Sigmoid colon (tissue), 7 donors: Measurements from ENCODE around the gene LPP. TPM values are rescaled to one million over a fixed set of nuclear protein-coding genes. Genes with fewer than 3 reads are reported as not detected.
A peak's percentile ranks its signal among the peaks of the same experiment; 100 is the strongest.

ENCODE experiments used
- DNase-seq: peaks from one replicate; pipeline ENCODE4 v3.0.0-alpha.2; 2019
- H3K27ac ChIP-seq, 4 donors: fragments of 200-600 bp; sonication (generic); one replicate each; pipeline ENCODE4 v1.5.1; 2016 to 2019; ENCODE audit warnings: mild to moderate bottlenecking in 1 of 4
- H3K27me3 ChIP-seq, 3 donors: fragments of 200-600 bp; sonication (generic); one replicate each; pipeline ENCODE4 v1.5.1; 2019; ENCODE audit warnings: mild to moderate bottlenecking in 1 of 3
- H3K36me3 ChIP-seq, 4 donors: fragments of 200-600 bp; sonication (generic); one replicate each; pipeline ENCODE4 v1.5.1; 2016 to 2019
- H3K4me1 ChIP-seq, 4 donors: fragments of 200-600 bp; sonication (generic); one replicate each; pipeline ENCODE4 v1.5.1; 2017 to 2019
- H3K4me3 ChIP-seq, 4 donors: fragments of 200-600 bp; sonication (generic); one replicate each; pipeline ENCODE4 v1.5.1; 2017 to 2019; ENCODE audit warnings: mild to moderate bottlenecking in 2 of 4, moderate library complexity in 1 of 4
- H3K9me3 ChIP-seq, 4 donors: fragments of 200-600 bp in 3 of 4; sonication (generic) in 3 of 4; one replicate each; pipeline versions ENCODE4 v1.5.1 to v1.6.1; 2013 to 2019
- CTCF ChIP-seq, 4 experiments: fragments of 450-650 bp in 3 of 4; fragments of 200-600 bp in 1 of 4; IDR thresholded peaks; one replicate each; pipeline ENCODE4 v1.5.1; 2016 to 2019; ENCODE audit warnings: antibody characterized with exemption in 4 of 4, mild to moderate bottlenecking in 3 of 4, moderate library complexity in 2 of 4
- EP300 ChIP-seq, 4 donors: sonication (generic); formaldehyde crosslinking; IDR thresholded peaks; one replicate each; pipeline ENCODE4 v1.6.1; 2017; ENCODE audit warnings: antibody characterized with exemption in 4 of 4
- POLR2A ChIP-seq, 2 donors: fragments of 450-650 bp; IDR thresholded peaks; one replicate each; pipeline ENCODE4 v1.6.1; 2016; ENCODE audit warnings: antibody characterized with exemption in 2 of 2, mild to moderate bottlenecking in 2 of 2, moderate library complexity in 2 of 2
- POLR2AphosphoS5 ChIP-seq, 4 donors: sonication (generic); formaldehyde crosslinking; IDR thresholded peaks; one replicate each; pipeline ENCODE4 v1.6.1; 2017; ENCODE audit warnings: antibody characterized with exemption in 4 of 4
- WGBS, 2 donors: extraction: QIAGEN DNeasy Blood & Tissue Kit; methylation state at CpG; one replicate each; pipeline ENCODE4 v1.1.7; 2013; 5-methylcytosine and 5-hydroxymethylcytosine counted together
- intact Hi-C: fragments of 100-400 bp; cut with DNase I; formaldehyde crosslinking; loops from one replicate; pipeline ENCODE4 v1.15.1; 2023
- polyA plus RNA-seq, 3 donors: library from polyadenylated mRNA; stranded (reverse); fragments of 200-250 nt; gene quantifications; one replicate each; pipeline ENCODE4 v1.2.3, GENCODE V29; 2013
- total RNA-seq, 4 donors: library from RNA; depleted of rRNA; stranded (reverse); fragments of >200 nt; gene quantifications; one replicate each; pipeline ENCODE4 v1.1.0, GENCODE V29; 2016
- donor health status: healthy with polysubstance abuse.
- donor health status: Bipolar disorder and iron deficiency.
- donor health status: healthy.

LPP gene
- total and polyA plus RNA-seq, 7 donors = 5.3 to 1,773 (median 824) TPM

DNA sequence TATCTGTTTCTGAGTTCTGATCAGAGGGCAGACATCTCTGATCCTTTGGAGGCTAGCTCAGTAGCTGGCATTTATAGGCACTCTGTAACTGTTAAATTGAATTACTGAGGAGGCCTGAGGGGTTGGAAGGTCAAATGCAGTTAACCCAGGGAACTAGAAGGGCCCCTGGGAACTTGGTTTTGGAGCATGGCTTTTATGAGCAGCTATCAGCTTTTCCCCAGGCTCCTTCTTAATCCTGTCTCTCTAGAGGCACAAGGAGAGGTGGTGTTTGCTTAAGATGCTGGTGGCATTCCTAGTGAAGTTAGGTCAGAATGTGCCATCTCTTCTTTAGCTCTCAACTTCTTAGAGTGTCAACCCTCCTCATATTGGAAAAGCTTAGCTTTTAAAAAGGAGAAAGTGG lies 128.9 kb downstream of the LPP start:
- Histone ChIP-seq H3K27me3 (no peaks in the 10 kb centered on the region), H3K4me1 (peaks cover 0 to 100% (median 93%) of the 10 kb centered on the region in 4 donors), H3K27ac (peak overlapping the region; percentile 65 to 94 (median 88)), H3K4me3 (no peak overlapping the region), H3K9me3 (no peaks in the 10 kb centered on the region), H3K36me3 (peaks cover 0 to 5% (median 2%) of the 10 kb centered on the region in 4 donors)
- TF ChIP-seq POLR2A (IDR thresholded peaks at IDR 0.05) (no peak), CTCF (IDR thresholded peaks at IDR 0.05) (no peak), EP300 (IDR thresholded peaks at IDR 0.05) (no peak), POLR2AphosphoS5 (IDR thresholded peaks at IDR 0.05) (no peak)
- intact Hi-C loops = no loop called here
- no peak for DNase-seq

DNA sequence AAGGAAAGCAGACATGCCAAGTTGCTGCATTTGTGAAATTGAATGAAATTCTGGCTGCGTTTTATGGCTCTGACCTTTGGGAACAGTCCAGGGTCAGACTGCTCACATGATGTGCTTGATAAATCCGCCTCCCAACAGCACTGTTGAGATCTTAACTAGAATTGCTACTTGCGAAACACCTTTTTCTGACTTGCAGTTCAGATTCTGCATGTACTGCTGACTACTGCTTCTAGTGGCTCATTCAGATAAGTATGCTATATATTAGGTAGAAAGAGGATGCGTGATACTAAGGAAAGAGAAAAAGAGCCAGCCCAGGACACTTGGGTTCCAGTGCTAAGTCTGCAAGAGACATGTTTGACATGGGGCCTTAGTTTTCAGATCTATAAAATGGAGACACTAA lies 129.4 kb downstream of the LPP start:
- Histone ChIP-seq H3K4me3 (no peak overlapping the region), H3K27me3 (no peaks in the 10 kb centered on the region), H3K27ac (peak overlapping the region; percentile 65 to 94 (median 88)), H3K36me3 (peaks cover 0 to 5% (median 2%) of the 10 kb centered on the region in 4 donors), H3K9me3 (no peaks in the 10 kb centered on the region), H3K4me1 (peaks cover 0 to 100% (median 93%) of the 10 kb centered on the region in 4 donors)
- 61 to 80% methylated on average over 4 of the region's 4 CpGs for WGBS, 2 donors
- no peak for TF ChIP-seq CTCF (IDR thresholded peaks at IDR 0.05)
- TF ChIP-seq POLR2A (IDR thresholded peaks at IDR 0.05) = no peak
- peak in 2 of 4 donors; percentile 14 to 25 for TF ChIP-seq POLR2AphosphoS5 (IDR thresholded peaks at IDR 0.05)
- TF ChIP-seq EP300 (IDR thresholded peaks at IDR 0.05) = no peak
- intact Hi-C loops = no loop called here
- DNase-seq = no peak

DNA sequence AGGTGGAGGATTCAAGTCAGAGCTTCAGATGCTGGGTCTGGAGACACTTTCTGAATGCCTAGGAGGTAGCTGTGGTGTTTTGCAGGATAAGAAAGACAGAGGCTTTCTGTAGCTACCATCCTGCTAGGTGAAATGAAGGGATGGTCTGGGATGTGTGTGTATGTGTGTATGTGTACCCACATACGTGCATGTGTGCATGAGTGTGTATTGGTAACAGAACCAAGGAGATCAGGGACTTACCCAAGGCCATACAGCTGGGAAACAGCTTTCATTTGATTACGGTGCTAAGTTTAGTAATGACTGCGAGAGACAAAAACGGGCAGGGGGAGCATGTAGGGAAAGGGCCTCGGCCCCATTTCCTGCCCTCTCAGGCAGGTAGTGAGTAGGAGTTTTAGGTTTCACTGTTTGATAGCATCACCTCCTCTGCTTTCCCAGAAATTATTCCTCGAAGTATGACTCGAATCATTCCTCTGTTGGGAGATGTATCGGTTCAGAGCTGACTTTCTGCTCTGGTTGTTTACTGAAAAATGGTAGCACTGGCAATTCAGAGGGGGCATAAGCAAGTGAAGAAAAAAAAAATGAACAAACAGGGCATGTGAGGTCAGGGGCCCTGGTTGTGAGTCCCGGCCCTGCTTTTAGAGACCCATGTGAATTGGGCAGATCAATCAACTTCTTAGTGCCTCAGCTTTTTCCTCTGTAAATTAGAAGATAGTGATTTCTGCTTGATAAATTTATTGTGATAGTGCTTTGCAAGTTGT lies 130.7 kb downstream of the LPP start:
- intact Hi-C loops = no loop called here
- Histone ChIP-seq H3K9me3 (no peaks in the 10 kb centered on the region), H3K4me1 (peaks cover 0 to 94% (median 86%) of the 10 kb centered on the region in 4 donors), H3K36me3 (peaks cover 0 to 5% (median 2%) of the 10 kb centered on the region in 4 donors), H3K4me3 (no peak overlapping the region), H3K27ac (peak overlapping the region; percentile 65 to 94 (median 88)), H3K27me3 (no peaks in the 10 kb centered on the region)
- WGBS, 2 donors = 73 to 91% methylated on average over 9 of the region's 9 CpGs
- DNase-seq = no peak
- TF ChIP-seq EP300 (IDR thresholded peaks at IDR 0.05) = no peak

GRCh38 chr3:188286087-188286513 lies 132.1 kb downstream of the LPP start:
- H3K9me3 ChIP-seq = no peaks in the 10 kb centered on the region
- H3K36me3 ChIP-seq = peaks cover 0 to 11% (median 4%) of the 10 kb centered on the region in 4 donors
- H3K4me1 ChIP-seq = peaks cover 0 to 88% (median 81%) of the 10 kb centered on the region in 4 donors
- TF ChIP-seq CTCF (IDR thresholded peaks at IDR 0.05) (no peak), POLR2A (IDR thresholded peaks at IDR 0.05) (no peak), POLR2AphosphoS5 (IDR thresholded peaks at IDR 0.05) (peak; percentile 41 to 86 (median 56)), EP300 (IDR thresholded peaks at IDR 0.05) (peak in 2 of 4 donors; percentile 60 to 78)
- no peaks in the 10 kb centered on the region for H3K27me3 ChIP-seq
- H3K27ac ChIP-seq = peak overlapping the region; percentile 65 to 94 (median 88)
- DNase-seq = peak; percentile 86
- no peak overlapping the region for H3K4me3 ChIP-seq
- intact Hi-C loops = no loop called here
- WGBS, 2 donors = 48 to 58% methylated on average over 3 of the region's 3 CpGs

- peaks cover 0 to 83% (median 79%) of the 10 kb centered on the region in 4 donors for H3K4me1 ChIP-seq
- H3K4me3 ChIP-seq = no peak overlapping the region
- no peaks in the 10 kb centered on the region for H3K9me3 ChIP-seq
- peaks cover 0 to 11% (median 4%) of the 10 kb centered on the region in 4 donors for H3K36me3 ChIP-seq
- 84 to 94% methylated on average over 4 of the region's 4 CpGs for WGBS, 2 donors
- H3K27ac ChIP-seq = peak overlapping the region; percentile 65 to 94 (median 88)
- intact Hi-C loops = no loop called here
- TF ChIP-seq POLR2AphosphoS5 (IDR thresholded peaks at IDR 0.05) = no peak
- TF ChIP-seq EP300 (IDR thresholded peaks at IDR 0.05) = no peak
- no peak for TF ChIP-seq POLR2A (IDR thresholded peaks at IDR 0.05)
- no peak for TF ChIP-seq CTCF (IDR thresholded peaks at IDR 0.05)
- no peak for DNase-seq
- no peaks in the 10 kb centered on the region for H3K27me3 ChIP-seq
Measured at GRCh38 chr3:188287339-188287738, 133.4 kb downstream of the LPP start.
